IMR-90 (cell line): ENCODE measurements around the gene KLHL30. TPM values are rescaled to one million over a fixed set of nuclear protein-coding genes. Genes with fewer than 3 reads are reported as not detected.

Experiments
- ATAC-seq: fragments of 200-7000 bp; cut with Tn5 transposase; 2 replicates; pipeline ENCODE4 v1.9.1; 2020; ENCODE audit warnings: low read depth, mild to moderate bottlenecking, moderate library complexity
- BruUV-seq: library from RNA; stranded (reverse); fragments of 400-500 nt; replicated peaks from 2 replicates; lab custom pipeline; 2021; lab: Mats Ljungman, UMichigan
- CTCF ChIA-PET: fragments of 300-600 bp; formaldehyde crosslinking; extraction: SDS; loops from one replicate; lab custom pipeline; 2021; ENCODE audit warnings: antibody characterized with exemption; lab: Yijun Ruan, JAX
- POLR2A ChIA-PET: fragments of 300-600 bp; sonication (Branson Sonifier 250); formaldehyde crosslinking; loops from one replicate; lab custom pipeline; 2022; ENCODE audit warnings: antibody characterized with exemption; ENCODE audit not compliant: unreplicated experiment; lab: Charles Lee
- DNase-seq: peaks from one replicate; pipeline ENCODE4 v3.0.0; 2013
- H2AFZ ChIP-seq: replicated peaks from 2 replicates; pipeline ENCODE3; 2013; ENCODE audit warnings: low read length, mild to moderate bottlenecking; ENCODE audit not compliant: poor library complexity
- H2AK5ac ChIP-seq: 2 replicates; pipeline ENCODE4 v1.6.1; 2013; ENCODE audit warnings: low read depth, low read length, inconsistent platforms
- H2AK9ac ChIP-seq: replicated peaks from 2 replicates; pipeline ENCODE3; 2013; ENCODE audit warnings: mild to moderate bottlenecking, low read depth, low read length, moderate library complexity; ENCODE audit not compliant: poor library complexity
- H2BK120ac ChIP-seq: 2 replicates; pipeline ENCODE4 v1.6.1; 2013; ENCODE audit warnings: low read depth, low read length, inconsistent platforms
- H2BK15ac ChIP-seq: 3 replicates; pipeline ENCODE4 v1.6.1; 2013; ENCODE audit warnings: low read depth, low read length, inconsistent platforms
- H2BK20ac ChIP-seq: 2 replicates; pipeline ENCODE4 v1.6.1; 2013; ENCODE audit warnings: low read depth, mild to moderate bottlenecking, inconsistent platforms, low read length, moderate library complexity
- H2BK5ac ChIP-seq: 2 replicates; pipeline ENCODE4 v1.6.1; 2013; ENCODE audit warnings: mild to moderate bottlenecking, low read depth, low read length, inconsistent platforms; ENCODE audit not compliant: poor library complexity, severe bottlenecking
- H3K14ac ChIP-seq: replicated peaks from 2 replicates; pipeline ENCODE4 v1.6.1; 2013; ENCODE audit warnings: low read depth, low read length, inconsistent platforms
- H3K18ac ChIP-seq: 2 replicates; pipeline ENCODE4 v1.6.1; 2013; ENCODE audit warnings: low read depth, low read length, control low read depth
- H3K23ac ChIP-seq: 2 replicates; pipeline ENCODE4 v1.6.1; 2013; ENCODE audit warnings: low read depth, low read length, inconsistent platforms
- H3K27ac ChIP-seq: 2 replicates; pipeline ENCODE4 v1.5.1; 2013; ENCODE audit warnings: mild to moderate bottlenecking, control low read depth, low read length; ENCODE audit not compliant: insufficient read depth
- H3K27me3 ChIP-seq: 2 replicates; pipeline ENCODE4 v1.6.1; 2013; ENCODE audit warnings: low read length; ENCODE audit not compliant: control insufficient read depth, insufficient read depth
- H3K36me3 ChIP-seq: 2 replicates; pipeline ENCODE4 v1.6.1; 2013; ENCODE audit warnings: low read length, mixed read lengths; ENCODE audit not compliant: control insufficient read depth, insufficient read depth
- H3K4ac ChIP-seq: 2 replicates; pipeline ENCODE4 v1.6.1; 2013; ENCODE audit warnings: low read depth, low read length, inconsistent platforms
- H3K4me1 ChIP-seq: 2 replicates; pipeline ENCODE4 v1.6.1; 2013; ENCODE audit warnings: low read length, mixed read lengths; ENCODE audit not compliant: control insufficient read depth, insufficient read depth
- H3K4me2 ChIP-seq: 2 replicates; pipeline ENCODE4 v1.6.1; 2013; ENCODE audit warnings: low read depth, mild to moderate bottlenecking, control low read depth, low read length, moderate library complexity
- H3K4me3 ChIP-seq: 2 replicates; pipeline ENCODE4 v1.5.1; 2013; ENCODE audit warnings: low read depth, mild to moderate bottlenecking, control low read depth, low read length, moderate library complexity; ENCODE audit not compliant: insufficient read depth
- H3K56ac ChIP-seq: 2 replicates; pipeline ENCODE4 v1.6.1; 2013; ENCODE audit warnings: low read length, inconsistent platforms; ENCODE audit not compliant: insufficient read depth; ENCODE audit errors: extremely low read depth
- H3K79me1 ChIP-seq, 2 experiments: 2 replicates each; pipeline ENCODE4 v1.6.1; 2013; ENCODE audit warnings: low read length in 2 of 2, inconsistent platforms in 1 of 2, low read depth in 1 of 2
- H3K9ac ChIP-seq: 2 replicates; pipeline ENCODE4 v1.6.1; 2013; ENCODE audit warnings: low read depth, low read length, control low read depth
- H3K9me1 ChIP-seq: 2 replicates; pipeline ENCODE4 v1.6.1; 2013; ENCODE audit warnings: low read length, inconsistent platforms; ENCODE audit not compliant: insufficient read depth
- H3K9me3 ChIP-seq: 2 replicates; pipeline ENCODE4 v1.6.1; 2013; ENCODE audit warnings: low read length; ENCODE audit not compliant: control insufficient read depth, insufficient read depth
- H4K20me1 ChIP-seq: 2 replicates; pipeline ENCODE4 v1.6.1; 2013; ENCODE audit warnings: low read length, inconsistent platforms; ENCODE audit not compliant: insufficient read depth
- H4K5ac ChIP-seq: 2 replicates; pipeline ENCODE4 v1.6.1; 2013; ENCODE audit warnings: mild to moderate bottlenecking, low read depth, low read length, control low read depth
- H4K8ac ChIP-seq, 2 experiments: 2 replicates each; pipeline ENCODE4 v1.6.1; 2013; ENCODE audit warnings: low read depth in 2 of 2, low read length in 2 of 2, control low read depth in 1 of 2, inconsistent platforms in 1 of 2
- H4K91ac ChIP-seq: 2 replicates; pipeline ENCODE4 v1.6.1; 2013; ENCODE audit warnings: low read depth, low read length, inconsistent platforms; ENCODE audit not compliant: insufficient read depth
- CEBPB ChIP-seq: IDR thresholded peaks from 2 replicates; pipeline ENCODE4 v1.6.1; 2012; ENCODE audit warnings: low read depth, low read length, improper control_type of control experiment
- FOS ChIP-seq: fragments of 150-350 bp; IDR thresholded peaks from 2 replicates; pipeline ENCODE4 v1.6.1; 2016; ENCODE audit warnings: low read depth, low read length
- MAFK ChIP-seq: IDR thresholded peaks from 2 replicates; pipeline ENCODE4 v1.6.1; 2012; ENCODE audit warnings: low read depth, low read length, improper control_type of control experiment
- MXI1 ChIP-seq: IDR thresholded peaks from 2 replicates; pipeline ENCODE4 v1.6.1; 2012; ENCODE audit warnings: low read depth, mild to moderate bottlenecking, low read length, moderate library complexity, borderline replicate concordance
- POLR2A ChIP-seq: IDR thresholded peaks from 2 replicates; pipeline ENCODE4 v1.6.1; 2012; ENCODE audit warnings: mild to moderate bottlenecking, low read depth, low read length
- RCOR1 ChIP-seq: IDR thresholded peaks from 2 replicates; pipeline ENCODE4 v1.6.1; 2012; ENCODE audit warnings: mild to moderate bottlenecking, low read length, improper control_type of control experiment; ENCODE audit not compliant: insufficient replicate concordance
- RFX5 ChIP-seq: IDR thresholded peaks from 2 replicates; pipeline ENCODE4 v1.8.0; 2012; ENCODE audit warnings: low read depth, mild to moderate bottlenecking, low read length, moderate library complexity
- WGBS, 2 experiments: methylation state at CpG; one replicate each; pipeline versions ENCODE4 v1.1.5 to v1.1.7; 2013; ENCODE audit warnings: missing lambda C conversion rate in 2 of 2; ENCODE audit not compliant: insufficient read length in 1 of 2; ENCODE audit errors: extremely low coverage in 2 of 2; 5-methylcytosine and 5-hydroxymethylcytosine counted together
- dilution Hi-C: fragments of 300-500 bp; cut with HindIII; formaldehyde crosslinking; loops from one replicate; pipeline ENCODE4 v1.14.3; 2018; ENCODE audit warnings: low sequenced_read_pairs; ENCODE audit not compliant: unreplicated experiment
- in situ Hi-C: fragments of 300-500 bp; cut with MboI; formaldehyde crosslinking; loops from 3 replicates; pipeline ENCODE4 v1.14.3; 2019; ENCODE audit warnings: low sequenced_read_pairs, inconsistent platforms, mixed read lengths
- intact Hi-C: fragments of 100-400 bp; cut with micrococcal nuclease; formaldehyde crosslinking; loops from 2 replicates; pipeline ENCODE4 v1.10.0; 2022
- polyA plus RNA-seq, 3 experiments: library from polyadenylated mRNA; depleted of rRNA; stranded (reverse); fragments of >200 nt; gene quantifications; 2 replicates each; pipeline ENCODE4 v1.2.3, GENCODE V29; 2012; ENCODE audit warnings: low replicate concordance in 1 of 3
- total RNA-seq: library from RNA; depleted of rRNA; stranded (reverse); fragments of >200 nt; gene quantifications from 2 replicates; pipeline ENCODE4 v1.2.3, GENCODE V29; 2012

The KLHL30 gene
- total and polyA plus RNA-seq, 2 of the 4 experiments (the other 2 are of a cell fraction), result under 0.01 to 0.03 TPM

DNA sequence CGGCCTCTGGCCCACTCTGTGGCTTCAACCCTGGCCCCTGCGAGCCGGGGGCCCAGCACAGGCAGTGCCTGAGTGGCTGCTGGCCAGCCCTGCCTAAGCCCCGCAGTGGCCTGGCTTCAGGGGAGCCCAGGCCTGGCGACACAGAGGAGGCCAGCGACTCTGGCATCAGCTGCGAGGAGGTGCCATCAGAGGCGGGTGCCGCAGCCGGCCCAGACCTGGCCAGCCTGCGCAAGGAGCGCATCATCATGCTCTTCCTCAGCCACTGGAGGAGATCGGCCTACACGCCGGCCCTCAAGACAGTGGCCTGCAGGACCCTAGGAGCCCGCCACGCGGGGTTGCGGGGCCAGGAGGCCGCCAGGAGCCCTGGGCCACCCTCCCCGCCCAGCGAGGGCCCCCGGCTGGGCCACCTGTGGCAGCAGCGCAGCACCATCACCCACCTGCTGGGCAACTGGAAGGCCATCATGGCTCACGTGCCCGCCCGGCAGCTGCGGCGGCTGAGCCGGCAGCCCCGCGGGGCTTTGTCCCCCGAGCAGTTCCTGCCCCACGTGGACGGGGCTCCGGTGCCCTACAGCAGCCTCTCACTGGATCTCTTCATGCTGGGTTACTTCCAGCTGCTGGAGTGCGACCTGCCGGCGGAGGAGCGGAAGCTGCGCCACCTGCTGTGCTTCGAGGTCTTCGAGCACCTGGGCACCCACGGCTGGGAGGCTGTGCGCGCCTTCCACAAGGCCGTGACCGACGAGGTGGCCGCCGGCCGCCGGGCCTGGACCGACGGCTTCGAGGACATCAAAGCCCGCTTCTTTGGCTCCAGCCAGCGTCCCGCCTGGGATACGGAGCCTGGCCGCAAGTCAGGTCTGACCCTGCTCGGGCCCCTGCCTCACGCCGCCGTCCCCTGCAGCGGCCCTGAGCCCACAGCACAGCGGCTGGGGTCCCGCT, 7.5 kb upstream of the KLHL30 start (continued):
- TF ChIP-seq CEBPB, result no peak
- TF ChIP-seq POLR2A, result no peak

DNA sequence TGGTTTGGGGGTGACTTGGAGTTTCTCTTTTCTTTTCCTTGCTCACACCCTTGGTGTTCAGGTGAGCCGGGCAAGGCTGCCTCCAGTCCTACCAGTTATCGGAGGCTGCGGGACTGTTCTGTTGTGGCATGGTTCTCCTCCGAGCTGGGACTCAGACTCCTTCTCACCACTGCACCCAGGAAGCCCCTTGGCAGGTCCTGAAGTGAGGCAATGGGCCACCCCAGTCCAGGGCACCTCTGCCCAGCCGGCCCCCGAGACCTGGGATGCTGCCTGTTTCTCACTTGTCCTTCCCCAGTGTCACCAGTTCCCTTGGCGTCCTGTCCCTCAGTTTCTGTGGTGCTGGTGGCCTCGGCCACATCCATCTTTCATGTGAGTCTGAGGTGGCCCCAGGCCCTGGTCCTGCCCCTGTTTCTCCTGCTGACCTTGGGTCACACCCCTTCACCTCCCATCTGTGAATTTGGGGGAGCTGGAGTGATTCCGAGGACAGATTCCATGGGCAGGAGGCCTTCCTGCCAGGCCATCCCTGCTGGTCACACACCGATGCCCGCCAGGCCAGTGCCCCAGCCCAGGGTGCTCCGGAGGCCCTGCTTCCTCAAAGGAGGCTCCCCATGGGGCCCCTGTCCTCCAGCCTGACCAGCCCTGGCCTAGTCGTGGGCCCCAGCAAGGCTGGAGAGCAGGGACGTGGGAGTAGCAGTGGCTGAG, 6.6 kb upstream of the KLHL30 start:
- H3K9ac ChIP-seq, result no peak overlapping the region
- peaks cover 3% of the 10 kb centered on the region; the same call in 1 of the 2 replicates for H3K9me1 ChIP-seq
- H3K4ac ChIP-seq, result no peak overlapping the region
- no peak overlapping the region for H4K91ac ChIP-seq
- intact Hi-C loops, result no loop called here
- no peak overlapping the region for H4K8ac ChIP-seq
- H3K4me3 ChIP-seq, result no peak overlapping the region
- no peak overlapping the region for H2AFZ ChIP-seq
- H3K27me3 ChIP-seq, result no peaks in the 10 kb centered on the region
- ChIA-PET CTCF (interaction anchor here (0.6 kb wide), 1 partner anchor 38 kb away, joined by 3 read pairs; no protein-coding TSS in a partner anchor), POLR2A (no interaction called here)
- 80% methylated on average over 3 of the region's 14 CpGs; no CpG with 5 or more reads in 1 of the 2 experiments for WGBS, 2 experiments
- no peak overlapping the region for H2AK5ac ChIP-seq
- ATAC-seq (no peak), DNase-seq (no peak)
- no peak overlapping the region for H3K27ac ChIP-seq
- H2BK120ac ChIP-seq, result no peak overlapping the region
- no peaks in the 10 kb centered on the region for H4K20me1 ChIP-seq
- H3K14ac ChIP-seq, result no peak overlapping the region
- no peak overlapping the region for H3K4me2 ChIP-seq
- in situ Hi-C loops, result no loop called here
- H3K4me1 ChIP-seq, result peaks cover 8% of the 10 kb centered on the region
- no peak overlapping the region for H3K56ac ChIP-seq
- H3K23ac ChIP-seq, result no peak overlapping the region
- no peak overlapping the region for H3K18ac ChIP-seq
- no peaks in the 10 kb centered on the region for H3K9me3 ChIP-seq
- H3K79me1 ChIP-seq, result no peaks in the 10 kb centered on the region
- no peak overlapping the region for H2BK20ac ChIP-seq
- dilution Hi-C loops, result no loop called here
- no peak overlapping the region for H2AK9ac ChIP-seq
- no peaks in the 10 kb centered on the region for H3K36me3 ChIP-seq
- no peak overlapping the region for H2BK5ac ChIP-seq
- no TSS peak for BruUV-seq
- no peak overlapping the region for H2BK15ac ChIP-seq
- H4K5ac ChIP-seq, result no peak overlapping the region
- TF ChIP-seq RFX5 (no peak), FOS (no peak), CEBPB (no peak), MAFK (no peak), MXI1 (no peak), RCOR1 (no peak)
